Mammary epithelial cell (primary cell): ENCODE measurements around the gene MYO7B.

Experiments
- EZH2 ChIP-seq: IDR thresholded peaks from 2 replicates; pipeline ENCODE4 v1.6.1; 2012; ENCODE audit warnings: low read length, inconsistent platforms, borderline replicate concordance
- TF ChIP-seq, protein P1 (sequence below), 2 donors: IDR thresholded peaks in 1 of 2; conservative IDR thresholded peaks in 1 of 2; 2 replicates each; pipeline ENCODE4 v1.5.1; 2011 to 2012; ENCODE audit warnings: inconsistent platforms in 2 of 2, low read length in 2 of 2, mild to moderate bottlenecking in 2 of 2, control low read depth in 1 of 2, low read depth in 1 of 2; ENCODE audit not compliant: insufficient read depth in 1 of 2; ENCODE audit errors: extremely low read depth in 1 of 2

DNA sequence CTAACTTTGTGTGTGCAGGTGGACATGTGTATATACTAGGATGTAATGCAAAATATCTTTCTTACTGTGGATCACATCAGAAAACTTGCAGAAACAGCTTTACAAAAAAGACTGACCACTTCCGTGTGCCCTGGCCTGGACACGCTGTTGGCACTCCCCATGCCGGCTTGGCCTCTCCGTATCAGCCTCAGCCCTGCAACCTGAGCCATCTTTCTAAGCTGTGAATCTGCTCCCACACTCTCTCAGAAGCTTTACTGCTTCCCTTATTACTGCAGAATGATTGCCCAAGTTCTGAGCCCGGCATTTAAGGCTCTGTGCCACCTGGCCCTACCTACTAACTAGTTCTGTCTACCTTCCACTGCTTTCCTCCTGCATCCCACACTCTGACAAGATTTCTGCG is 37.8 kb downstream of the MYO7B start:
- TF ChIP-seq, protein P1, sequence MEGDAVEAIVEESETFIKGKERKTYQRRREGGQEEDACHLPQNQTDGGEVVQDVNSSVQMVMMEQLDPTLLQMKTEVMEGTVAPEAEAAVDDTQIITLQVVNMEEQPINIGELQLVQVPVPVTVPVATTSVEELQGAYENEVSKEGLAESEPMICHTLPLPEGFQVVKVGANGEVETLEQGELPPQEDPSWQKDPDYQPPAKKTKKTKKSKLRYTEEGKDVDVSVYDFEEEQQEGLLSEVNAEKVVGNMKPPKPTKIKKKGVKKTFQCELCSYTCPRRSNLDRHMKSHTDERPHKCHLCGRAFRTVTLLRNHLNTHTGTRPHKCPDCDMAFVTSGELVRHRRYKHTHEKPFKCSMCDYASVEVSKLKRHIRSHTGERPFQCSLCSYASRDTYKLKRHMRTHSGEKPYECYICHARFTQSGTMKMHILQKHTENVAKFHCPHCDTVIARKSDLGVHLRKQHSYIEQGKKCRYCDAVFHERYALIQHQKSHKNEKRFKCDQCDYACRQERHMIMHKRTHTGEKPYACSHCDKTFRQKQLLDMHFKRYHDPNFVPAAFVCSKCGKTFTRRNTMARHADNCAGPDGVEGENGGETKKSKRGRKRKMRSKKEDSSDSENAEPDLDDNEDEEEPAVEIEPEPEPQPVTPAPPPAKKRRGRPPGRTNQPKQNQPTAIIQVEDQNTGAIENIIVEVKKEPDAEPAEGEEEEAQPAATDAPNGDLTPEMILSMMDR (conservative IDR thresholded peaks at IDR 0.05 in 1 of 2, IDR thresholded peaks at IDR 0.05 in 1 of 2; ENCODE audit: extremely low read depth in 1 of 2, insufficient read depth in 1 of 2, low read depth in 1 of 2, low read length in 2 of 2) = no peak
- TF ChIP-seq EZH2 = no peak
